Activated CD4-positive, alpha-beta T cell treated with anti-CD3 and anti-CD28 coated beads, Interleukin-2, amount 50 U/mL, for 16 hours (primary cell): ENCODE measurements around the gene RIC8A.
"Not testable (repeated sequence)": the region's sequence is repeated elsewhere in the genome, so short reads cannot be mapped to it uniquely, and the experiment has no call there.

Source experiments
- DNase-seq: peaks from one replicate; pipeline ENCODE4 v3.0.0-alpha.2; 2020

Gene RIC8A

GRCh38 chr11:207208-207862 lies at the start of gene RIC8A, which contains the start of gene BET1L:
Gene RIC8A, plus strand, starts transcription at chr11:207708. Its CDS starts 1,147 bp downstream, at chr11:208855.
Gene BET1L, minus strand, starts transcription at chr11:207399. Its CDS starts 78 bp downstream, at chr11:207321.
- DNase-seq = peak; percentile 99

- DNase-seq = not testable (repeated sequence)
These were observed 27.3 kb upstream of the RIC8A start for GRCh38 chr11:180242-180641.

- not testable (repeated sequence) for DNase-seq
These were observed 18.2 kb upstream of the RIC8A start for GRCh38 chr11:189200-189783.

- DNase-seq = not testable (repeated sequence)
These were observed 17.6 kb upstream of the RIC8A start for GRCh38 chr11:189843-190311.

- not testable (repeated sequence) for DNase-seq
These were observed 17.0 kb upstream of the RIC8A start for GRCh38 chr11:190546-190945.

- peak; percentile 54 for DNase-seq
These were observed 15.7 kb upstream of the RIC8A start for GRCh38 chr11:191490-192478.

- DNase-seq = not testable (repeated sequence)
These were observed 14.8 kb upstream of the RIC8A start, which contains the start of gene SCGB1C1 for GRCh38 chr11:192674-193128. Gene SCGB1C1, plus strand, starts transcription at chr11:193078. Its CDS starts 22 bp downstream, at chr11:193100.

GRCh38 chr11:193481-193880 lies 14.0 kb upstream of the RIC8A start:
- not testable (repeated sequence) for DNase-seq

GRCh38 chr11:196786-197731 lies 10.4 kb upstream of the RIC8A start:
- DNase-seq = no peak

GRCh38 chr11:197741-198235 lies 9.7 kb upstream of the RIC8A start:
- DNase-seq = no peak

- no peak for DNase-seq
These were observed 9.2 kb upstream of the RIC8A start for GRCh38 chr11:198236-198806.

GRCh38 chr11:199004-199581 lies 8.4 kb upstream of the RIC8A start:
- no peak for DNase-seq

GRCh38 chr11:199782-200181 lies 7.7 kb upstream of the RIC8A start:
- no peak for DNase-seq

- DNase-seq = no peak
These were observed 7.1 kb upstream of the RIC8A start for GRCh38 chr11:200224-201003.

- DNase-seq = no peak
These were observed 5.5 kb upstream of the RIC8A start for GRCh38 chr11:201966-202365.

GRCh38 chr11:202490-202889 lies 5.0 kb upstream of the RIC8A start:
- DNase-seq = no peak

- no peak for DNase-seq
These were observed 4.2 kb upstream of the RIC8A start for GRCh38 chr11:203056-203944.

- DNase-seq = no peak
These were observed 3.4 kb upstream of the RIC8A start for GRCh38 chr11:203945-204586.
